Endothelial cell of umbilical vein (primary cell): ENCODE measurements around the gene SSR1. TPM values are rescaled to one million over a fixed set of nuclear protein-coding genes. Genes with fewer than 3 reads are reported as not detected.

ENCODE experiments used
- BruUV-seq: library from RNA; stranded (reverse); fragments of 400-500 nt; replicated peaks from 2 replicates; lab custom pipeline; 2021; lab: Mats Ljungman, UMichigan
- CTCF ChIA-PET: fragments of 300-600, 350-600 bp; sonication (Branson Sonifier 250); formaldehyde crosslinking; loops from one replicate; lab custom pipeline; 2021; ENCODE audit warnings: antibody characterized with exemption, inconsistent platforms; lab: Charles Lee
- POLR2A ChIA-PET: fragments of 300-600, 350-600 bp; sonication (Branson Sonifier 250); formaldehyde crosslinking; loops from one replicate; lab custom pipeline; 2021; ENCODE audit warnings: antibody characterized with exemption, inconsistent platforms; lab: Charles Lee
- DNase-seq: peaks from one replicate; pipeline ENCODE4 v3.0.0-alpha.2; 2011; ENCODE audit warnings: low read depth, low spot score
- FAIRE-seq: peaks from 2 replicates; lab custom pipeline; 2011; peaks lifted over from hg19 to GRCh38; lab: Jason Lieb, UNC
- H2AFZ ChIP-seq: 2 replicates; pipeline ENCODE4 v1.6.0; 2012; ENCODE audit warnings: low read depth, low read length, control low read depth, inconsistent platforms
- H3K27ac ChIP-seq: 2 replicates; pipeline ENCODE4 v1.5.1; 2011; ENCODE audit warnings: low read depth, mild to moderate bottlenecking, control low read depth, low read length, moderate library complexity; ENCODE audit not compliant: insufficient read depth
- H3K27me3 ChIP-seq, 2 experiments: 2 replicates each; pipeline versions ENCODE4 v1.6.0 to v1.6.1; 2011; ENCODE audit warnings: low read length in 2 of 2, mixed read lengths in 1 of 2; ENCODE audit not compliant: control insufficient read depth in 2 of 2, insufficient read depth in 2 of 2
- H3K36me3 ChIP-seq, 2 experiments: 2 replicates in 1 of 2; 3 replicates in 1 of 2; pipeline ENCODE4 v1.5.1; 2011; ENCODE audit warnings: low read length in 2 of 2, mild to moderate bottlenecking in 1 of 2, moderate library complexity in 1 of 2; ENCODE audit not compliant: control insufficient read depth in 2 of 2, insufficient read depth in 2 of 2; ENCODE audit errors: extremely low read depth in 1 of 2
- H3K4me1 ChIP-seq: 3 replicates; pipeline ENCODE4 v1.5.1; 2011; ENCODE audit warnings: mild to moderate bottlenecking, low read length; ENCODE audit not compliant: control insufficient read depth, insufficient read depth; ENCODE audit errors: extremely low read depth
- H3K4me2 ChIP-seq: 2 replicates; pipeline ENCODE4 v1.6.1; 2011; ENCODE audit warnings: low read length, control low read depth, mixed read lengths; ENCODE audit not compliant: insufficient read depth
- H3K4me3 ChIP-seq, 3 experiments: fragments of 200-600 bp in 1 of 3; sonication (generic), shearing (Covaris generic) in 1 of 3; replicated peaks in 1 of 3; 2 replicates each; pipeline ENCODE4 v1.5.1; 2011 to 2016; ENCODE audit warnings: control low read depth in 3 of 3, low read length in 3 of 3, mild to moderate bottlenecking in 2 of 3, inconsistent platforms in 1 of 3, low read depth in 1 of 3, moderate library complexity in 1 of 3; ENCODE audit not compliant: insufficient read depth in 1 of 3
- H3K79me2 ChIP-seq: 2 replicates; pipeline ENCODE4 v1.6.0; 2012; ENCODE audit warnings: low read length, inconsistent platforms; ENCODE audit not compliant: control insufficient read depth, insufficient read depth
- H3K9ac ChIP-seq: replicated peaks from 2 replicates; pipeline ENCODE3; 2011; ENCODE audit warnings: low read length, control low read depth; ENCODE audit not compliant: insufficient read depth; ENCODE audit errors: extremely low read depth
- H3K9me1 ChIP-seq: replicated peaks from 3 replicates; pipeline ENCODE4 v1.6.0; 2011; ENCODE audit warnings: mild to moderate bottlenecking, low read length; ENCODE audit not compliant: control insufficient read depth, insufficient read depth; ENCODE audit errors: extremely low read depth
- H3K9me3 ChIP-seq: replicated peaks from 2 replicates; pipeline ENCODE4 v1.5.1; 2012; ENCODE audit warnings: low read length, inconsistent platforms; ENCODE audit not compliant: control insufficient read depth, insufficient read depth
- H4K20me1 ChIP-seq: replicated peaks from 2 replicates; pipeline ENCODE3; 2011; ENCODE audit warnings: mild to moderate bottlenecking, low read length; ENCODE audit not compliant: control insufficient read depth, insufficient read depth; ENCODE audit errors: extremely low read depth
- EZH2 ChIP-seq: IDR thresholded peaks from 2 replicates; pipeline ENCODE4 v1.6.1; 2012; ENCODE audit warnings: borderline replicate concordance, low read depth, mild to moderate bottlenecking, moderate library complexity, low read length, inconsistent platforms; ENCODE audit not compliant: severe bottlenecking
- FOS ChIP-seq: IDR thresholded peaks from 2 replicates; pipeline ENCODE4 v1.6.1; 2011; ENCODE audit warnings: mild to moderate bottlenecking, low read length, moderate library complexity, borderline replicate concordance; ENCODE audit not compliant: insufficient read depth
- GATA2 ChIP-seq: IDR thresholded peaks from 2 replicates; pipeline ENCODE4 v1.7.0; 2011; ENCODE audit warnings: low read depth, mild to moderate bottlenecking, moderate library complexity, mixed read lengths, low read length; ENCODE audit not compliant: insufficient read length, insufficient read depth
- JUN ChIP-seq: IDR thresholded peaks from 2 replicates; pipeline ENCODE4 v1.6.1; 2011; ENCODE audit warnings: borderline replicate concordance, low read depth; ENCODE audit not compliant: insufficient read length, insufficient read depth
- MAX ChIP-seq: IDR thresholded peaks from 2 replicates; pipeline ENCODE4 v1.6.1; 2011; ENCODE audit not compliant: insufficient read depth, insufficient read length
- MYC ChIP-seq: IDR thresholded peaks from one replicate; pipeline ENCODE4 v1.6.1; 2011; ENCODE audit warnings: mild to moderate bottlenecking, low read depth, low read length
- POLR2A ChIP-seq: IDR thresholded peaks from 2 replicates; pipeline ENCODE4 v1.6.1; 2012; ENCODE audit warnings: low read depth, mild to moderate bottlenecking, control low read depth, low read length
- POLR2AphosphoS5 ChIP-seq: IDR thresholded peaks from 2 replicates; pipeline ENCODE4 v1.6.1; 2012; ENCODE audit warnings: low read depth, mild to moderate bottlenecking, control low read depth, low read length, moderate library complexity; ENCODE audit not compliant: insufficient read depth
- dilution Hi-C: fragments of 300-500 bp; cut with MboI; formaldehyde crosslinking; loops from one replicate; pipeline ENCODE4 v1.15.0; 2019; ENCODE audit warnings: low sequenced_read_pairs; ENCODE audit not compliant: extremely low pct_ligation_motif_present
- intact Hi-C: fragments of 100-400 bp; cut with micrococcal nuclease; formaldehyde crosslinking; loops from one replicate; pipeline ENCODE4 v1.10.0; 2022
- polyA plus RNA-seq, 4 experiments: library from polyadenylated mRNA; depleted of rRNA in 3 of 4; stranded (reverse) in 3 of 4; unstranded in 1 of 4; fragments of >200 nt; gene quantifications; 2 replicates each; pipeline versions ENCODE4 v1.2.1 to v1.2.3, GENCODE V29; 2011 to 2012; ENCODE audit warnings: missing spikeins in 1 of 4
- total RNA-seq: library from RNA; stranded (reverse); gene quantifications from 2 replicates; pipeline ENCODE4 v1.2.3, GENCODE V29; 2021
- TF ChIP-seq, protein P1 (sequence below), 2 donors: IDR thresholded peaks; 1 replicate in 1 of 2; 2 replicates in 1 of 2; pipeline ENCODE4 v1.5.1; 2011; ENCODE audit warnings: low read length in 2 of 2, mild to moderate bottlenecking in 2 of 2, moderate library complexity in 2 of 2, control low read depth in 1 of 2, inconsistent platforms in 1 of 2, low read depth in 1 of 2; ENCODE audit not compliant: insufficient read depth in 1 of 2; ENCODE audit errors: extremely low read depth in 1 of 2

Gene SSR1
- total and polyA plus RNA-seq, 2 donors (not counting 3 experiments of a cell fraction or from before 2014, with no cell fraction given) = 70.7 to 187 TPM

- POLR2A ChIA-PET = no interaction called here
- no peak for FAIRE-seq
- Histone ChIP-seq H3K27ac (no peak overlapping the region), H3K27me3 (no peaks in the 10 kb centered on the region), H3K9me3 (no peaks in the 10 kb centered on the region), H3K36me3 (peaks cover 0 to 4% of the 10 kb centered on the region in 2 experiments), H3K4me1 (peaks cover 7% of the 10 kb centered on the region), H3K4me2 (no peak overlapping the region), H3K79me2 (no peaks in the 10 kb centered on the region), H2AFZ (no peak overlapping the region), H4K20me1 (no peaks in the 10 kb centered on the region), H3K4me3 (no peak overlapping the region), H3K9ac (no peak overlapping the region), H3K9me1 (no peaks in the 10 kb centered on the region)
- BruUV-seq = no TSS peak
- dilution Hi-C loops (no loop called here), intact Hi-C loops (no loop called here)
- no peak for TF ChIP-seq POLR2A
- TF ChIP-seq FOS = no peak
- TF ChIP-seq EZH2 = no peak
- TF ChIP-seq, protein P1, sequence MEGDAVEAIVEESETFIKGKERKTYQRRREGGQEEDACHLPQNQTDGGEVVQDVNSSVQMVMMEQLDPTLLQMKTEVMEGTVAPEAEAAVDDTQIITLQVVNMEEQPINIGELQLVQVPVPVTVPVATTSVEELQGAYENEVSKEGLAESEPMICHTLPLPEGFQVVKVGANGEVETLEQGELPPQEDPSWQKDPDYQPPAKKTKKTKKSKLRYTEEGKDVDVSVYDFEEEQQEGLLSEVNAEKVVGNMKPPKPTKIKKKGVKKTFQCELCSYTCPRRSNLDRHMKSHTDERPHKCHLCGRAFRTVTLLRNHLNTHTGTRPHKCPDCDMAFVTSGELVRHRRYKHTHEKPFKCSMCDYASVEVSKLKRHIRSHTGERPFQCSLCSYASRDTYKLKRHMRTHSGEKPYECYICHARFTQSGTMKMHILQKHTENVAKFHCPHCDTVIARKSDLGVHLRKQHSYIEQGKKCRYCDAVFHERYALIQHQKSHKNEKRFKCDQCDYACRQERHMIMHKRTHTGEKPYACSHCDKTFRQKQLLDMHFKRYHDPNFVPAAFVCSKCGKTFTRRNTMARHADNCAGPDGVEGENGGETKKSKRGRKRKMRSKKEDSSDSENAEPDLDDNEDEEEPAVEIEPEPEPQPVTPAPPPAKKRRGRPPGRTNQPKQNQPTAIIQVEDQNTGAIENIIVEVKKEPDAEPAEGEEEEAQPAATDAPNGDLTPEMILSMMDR (IDR thresholded peaks at IDR 0.05; ENCODE audit: extremely low read depth in 1 of 2, insufficient read depth in 1 of 2, low read depth in 1 of 2, low read length in 2 of 2) = no peak
- no peak for TF ChIP-seq MYC
- no peak for TF ChIP-seq MAX
- no peak for TF ChIP-seq POLR2AphosphoS5
- no peak for TF ChIP-seq JUN
- no peak for TF ChIP-seq GATA2
- no peak for DNase-seq
- CTCF ChIA-PET = no interaction called here
These were observed 56.2 kb downstream of the SSR1 start for GRCh38 chr6:7256785-7257184.
